ENCODE results near the gene C1orf159. TPM values are rescaled to one million over a fixed set of nuclear protein-coding genes. Genes with fewer than 3 reads are reported as not detected.

Gene C1orf159
- total and polyA plus RNA-seq, 9 of the 15 experiments (the other 6 are each of a cell fraction or from before 2014, with no cell fraction given) = 0.28 to 54.9 (median 10.6) TPM

DNA sequence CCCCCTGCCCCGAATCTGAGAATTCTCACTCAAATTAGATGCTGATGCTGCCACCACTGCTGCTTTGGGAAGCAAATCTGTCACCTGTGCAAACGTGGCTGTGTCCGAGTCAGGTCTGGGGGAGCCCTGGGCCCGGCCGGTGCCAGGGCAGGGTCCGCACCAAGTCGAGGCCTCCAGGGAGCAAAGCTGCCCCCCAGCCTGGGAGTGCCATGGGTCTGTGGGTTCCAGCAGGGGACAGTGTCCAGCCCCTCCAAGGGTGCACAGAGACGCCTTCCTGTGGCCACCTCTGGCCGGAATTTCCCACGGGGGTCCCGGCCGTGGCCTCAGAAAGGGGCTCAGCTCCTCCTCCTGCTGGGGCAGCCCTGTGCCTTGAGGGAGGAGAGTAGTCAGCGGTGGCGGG is 30.1 kb upstream of the C1orf159 start:
- intact Hi-C loops (cut with micrococcal nuclease) = no loop called here
- Histone ChIP-seq H3K27me3 (ENCODE audit: control insufficient read depth in 2 of 2, insufficient read depth in 2 of 2, low read length in 2 of 2) (peaks cover 25 to 43% of the 10 kb centered on the region in 2 experiments), H3K9me3 (replicated peaks; ENCODE audit: control insufficient read depth, insufficient read depth, low read depth, low read length) (no peaks in the 10 kb centered on the region), H3K36me3 (ENCODE audit: control insufficient read depth, insufficient read depth, low read length) (no peaks in the 10 kb centered on the region), H3K9me1 (ENCODE audit: control insufficient read depth, insufficient read depth, low read length) (no peaks in the 10 kb centered on the region), H2AFZ (ENCODE audit: low read depth, low read length) (no peak overlapping the region), H3K79me2 (ENCODE audit: control insufficient read depth, insufficient read depth, low read length) (no peaks in the 10 kb centered on the region), H3K4me1 (replicated peaks in 1 of 2; ENCODE audit: control insufficient read depth in 2 of 2, insufficient read depth in 2 of 2, low read length in 2 of 2) (peaks cover 0 to 86% of the 10 kb centered on the region in 2 experiments; a peak in 3 of 5 replicates), H3K4me3 (no peak overlapping the region), H4K20me1 (replicated peaks; ENCODE audit: control insufficient read depth, insufficient read depth, low read length) (peaks cover 8% of the 10 kb centered on the region; the same call in 1 of the 2 replicates), H3K27ac (ENCODE audit: extremely low read depth, low read depth, low read length) (no peak overlapping the region), H3K4me2 (ENCODE audit: insufficient read depth, low read length) (no peak overlapping the region), H3K9ac (ENCODE audit: insufficient read depth in 1 of 2, low read depth in 2 of 2, low read length in 2 of 2) (no peak overlapping the region; a peak in 1 of 4 replicates)
- ChIA-PET POLR2A (no interaction called here), CTCF (ENCODE audit: low intra/inter-chr PET ratio) (no interaction called here)
- ATAC-seq (no peak), FAIRE-seq (no peak), DNase-seq (ENCODE audit: extremely low read depth in 1 of 4, low spot score in 3 of 4) (no peak)
- in situ Hi-C loops (cut with MboI) = no loop called here
- 27% methylated on average over 14 of the region's 14 CpGs for WGBS (ENCODE audit: insufficient coverage, low coverage, missing lambda C conversion rate)
- BruUV-seq (replicated peaks) = no TSS peak
- TF ChIP-seq, protein P1, sequence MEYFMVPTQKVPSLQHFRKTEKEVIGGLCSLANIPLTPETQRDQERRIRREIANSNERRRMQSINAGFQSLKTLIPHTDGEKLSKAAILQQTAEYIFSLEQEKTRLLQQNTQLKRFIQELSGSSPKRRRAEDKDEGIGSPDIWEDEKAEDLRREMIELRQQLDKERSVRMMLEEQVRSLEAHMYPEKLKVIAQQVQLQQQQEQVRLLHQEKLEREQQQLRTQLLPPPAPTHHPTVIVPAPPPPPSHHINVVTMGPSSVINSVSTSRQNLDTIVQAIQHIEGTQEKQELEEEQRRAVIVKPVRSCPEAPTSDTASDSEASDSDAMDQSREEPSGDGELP (CRISPR knock-in tag; IDR thresholded peaks at IDR 0.05; ENCODE audit: borderline replicate concordance) = no peak
- TF ChIP-seq MTA3 (IDR thresholded peaks at IDR 0.05; ENCODE audit: borderline replicate concordance) (no peak), ZNF24 (IDR thresholded peaks at IDR 0.05) (no peak), BMI1 (IDR thresholded peaks at IDR 0.05; ENCODE audit: low read length) (no peak), MIER1 (IDR thresholded peaks at IDR 0.05; ENCODE audit: low read depth) (no peak), HIVEP1 (CRISPR knock-in tag; IDR thresholded peaks at IDR 0.05) (no peak), ZNF121 (CRISPR knock-in tag; conservative IDR thresholded peaks at IDR 0.05) (no peak), SMARCC2 (IDR thresholded peaks at IDR 0.05; ENCODE audit: low read depth) (no peak), FUS (optimal IDR thresholded peaks at IDR 0.05; ENCODE audit: low read depth, low read length) (no peak), CBX3 (IDR thresholded peaks at IDR 0.05; ENCODE audit: borderline replicate concordance in 1 of 2, low read length in 2 of 2) (no peak)
- TF ChIP-seq, protein P2, sequence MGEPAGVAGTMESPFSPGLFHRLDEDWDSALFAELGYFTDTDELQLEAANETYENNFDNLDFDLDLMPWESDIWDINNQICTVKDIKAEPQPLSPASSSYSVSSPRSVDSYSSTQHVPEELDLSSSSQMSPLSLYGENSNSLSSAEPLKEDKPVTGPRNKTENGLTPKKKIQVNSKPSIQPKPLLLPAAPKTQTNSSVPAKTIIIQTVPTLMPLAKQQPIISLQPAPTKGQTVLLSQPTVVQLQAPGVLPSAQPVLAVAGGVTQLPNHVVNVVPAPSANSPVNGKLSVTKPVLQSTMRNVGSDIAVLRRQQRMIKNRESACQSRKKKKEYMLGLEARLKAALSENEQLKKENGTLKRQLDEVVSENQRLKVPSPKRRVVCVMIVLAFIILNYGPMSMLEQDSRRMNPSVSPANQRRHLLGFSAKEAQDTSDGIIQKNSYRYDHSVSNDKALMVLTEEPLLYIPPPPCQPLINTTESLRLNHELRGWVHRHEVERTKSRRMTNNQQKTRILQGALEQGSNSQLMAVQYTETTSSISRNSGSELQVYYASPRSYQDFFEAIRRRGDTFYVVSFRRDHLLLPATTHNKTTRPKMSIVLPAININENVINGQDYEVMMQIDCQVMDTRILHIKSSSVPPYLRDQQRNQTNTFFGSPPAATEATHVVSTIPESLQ (CRISPR knock-in tag; IDR thresholded peaks at IDR 0.05) = no peak
- TF ChIP-seq, protein P3, sequence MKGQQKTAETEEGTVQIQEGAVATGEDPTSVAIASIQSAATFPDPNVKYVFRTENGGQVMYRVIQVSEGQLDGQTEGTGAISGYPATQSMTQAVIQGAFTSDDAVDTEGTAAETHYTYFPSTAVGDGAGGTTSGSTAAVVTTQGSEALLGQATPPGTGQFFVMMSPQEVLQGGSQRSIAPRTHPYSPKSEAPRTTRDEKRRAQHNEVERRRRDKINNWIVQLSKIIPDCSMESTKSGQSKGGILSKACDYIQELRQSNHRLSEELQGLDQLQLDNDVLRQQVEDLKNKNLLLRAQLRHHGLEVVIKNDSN (CRISPR knock-in tag; IDR thresholded peaks at IDR 0.05) = no peak
- TF ChIP-seq, protein P4, sequence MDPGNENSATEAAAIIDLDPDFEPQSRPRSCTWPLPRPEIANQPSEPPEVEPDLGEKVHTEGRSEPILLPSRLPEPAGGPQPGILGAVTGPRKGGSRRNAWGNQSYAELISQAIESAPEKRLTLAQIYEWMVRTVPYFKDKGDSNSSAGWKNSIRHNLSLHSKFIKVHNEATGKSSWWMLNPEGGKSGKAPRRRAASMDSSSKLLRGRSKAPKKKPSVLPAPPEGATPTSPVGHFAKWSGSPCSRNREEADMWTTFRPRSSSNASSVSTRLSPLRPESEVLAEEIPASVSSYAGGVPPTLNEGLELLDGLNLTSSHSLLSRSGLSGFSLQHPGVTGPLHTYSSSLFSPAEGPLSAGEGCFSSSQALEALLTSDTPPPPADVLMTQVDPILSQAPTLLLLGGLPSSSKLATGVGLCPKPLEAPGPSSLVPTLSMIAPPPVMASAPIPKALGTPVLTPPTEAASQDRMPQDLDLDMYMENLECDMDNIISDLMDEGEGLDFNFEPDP (CRISPR knock-in tag; IDR thresholded peaks at IDR 0.05) = no peak
